K562 treated with DMSO at 1 percent for 24 hours (cell line): ENCODE results near the gene SLC6A19. TPM values are rescaled to one million over a fixed set of nuclear protein-coding genes. Genes with fewer than 3 reads are reported as not detected.

Experiments
- total RNA-seq: library from RNA; unstranded; fragments of 300-600 nt; gene quantifications from 2 replicates; pipeline ENCODE4 v1.2.3, GENCODE V29; 2022; ENCODE audit warnings: low read depth; ENCODE audit not compliant: insufficient read depth

Gene SLC6A19
- 0.29 and 0.68 TPM in 2 replicates for total RNA-seq

GRCh38 chr5:1201327-1202025 lies at the start of gene SLC6A19:
SLC6A19 (plus strand) TSS chr5:1201595; CDS start chr5:1201651, 56 bp downstream.

GRCh38 chr5:1225081-1225480 lies 23.7 kb downstream of the SLC6A19 start, which contains the start of gene SLC6A18:
SLC6A18 (plus strand) TSS chr5:1225381; CDS start chr5:1225478, 97 bp downstream.

Other genes starting within 250 kb of the SLC6A19 start
- gene NKD2, start 192.8 kb upstream of the SLC6A19 start, total RNA-seq = 0.54 and 1.1 TPM in 2 replicates
- gene SLC12A7, start 89.5 kb upstream of the SLC6A19 start, total RNA-seq = 5.5 and 6.3 TPM in 2 replicates
- gene SLC6A18, start 23.8 kb downstream of the SLC6A19 start, total RNA-seq = not detected in 2 replicates
- not detected in 2 replicates for gene TERT, start 93.5 kb downstream of the SLC6A19 start, total RNA-seq
- 132 TPM in 2 replicates for gene CLPTM1L, start 143.5 kb downstream of the SLC6A19 start, total RNA-seq
- gene SLC6A3, start 243.8 kb downstream of the SLC6A19 start, total RNA-seq = not detected in 2 replicates